Osteoblast (primary cell): ENCODE data around the gene APOL5. TPM values are rescaled to one million over a fixed set of nuclear protein-coding genes. Genes with fewer than 3 reads are reported as not detected.
"Not testable (repeated sequence)": the region's sequence is repeated elsewhere in the genome, so short reads cannot be mapped to it uniquely, and the experiment has no call there.

Experiments used
- DNase-seq: peaks from one replicate; pipeline ENCODE4 v3.0.0; 2011; ENCODE audit warnings: low spot score, mixed read lengths; ENCODE audit not compliant: insufficient read length; ENCODE audit errors: missing footprints
- H2AFZ ChIP-seq: 2 replicates; pipeline ENCODE4 v1.6.0; 2011; ENCODE audit warnings: mild to moderate bottlenecking, low read length
- H3K27ac ChIP-seq: 2 replicates; pipeline ENCODE4 v1.5.1; 2011; ENCODE audit warnings: mild to moderate bottlenecking, low read depth, low read length, moderate library complexity
- H3K27me3 ChIP-seq: 2 replicates; pipeline ENCODE4 v1.6.0; 2012; ENCODE audit warnings: mild to moderate bottlenecking, control low read depth, inconsistent platforms, low read length, moderate library complexity; ENCODE audit not compliant: insufficient read depth
- H3K36me3 ChIP-seq: 2 replicates; pipeline ENCODE4 v1.5.1; 2011; ENCODE audit warnings: mild to moderate bottlenecking, low read length, control low read depth, moderate library complexity; ENCODE audit not compliant: insufficient read depth
- H3K4me1 ChIP-seq: 2 replicates; pipeline ENCODE4 v1.5.1; 2011; ENCODE audit warnings: mild to moderate bottlenecking, low read length, control low read depth, moderate library complexity; ENCODE audit not compliant: insufficient read depth
- H3K4me2 ChIP-seq: 2 replicates; pipeline ENCODE4 v1.6.0; 2011; ENCODE audit warnings: mild to moderate bottlenecking, low read length; ENCODE audit not compliant: insufficient read depth
- H3K4me3 ChIP-seq: fragments of 200-600 bp; sonication (generic); 3 replicates; pipeline ENCODE4 v1.5.1; 2012; ENCODE audit warnings: mild to moderate bottlenecking, low read length, inconsistent platforms; ENCODE audit not compliant: insufficient read depth
- H3K79me2 ChIP-seq: 2 replicates; pipeline ENCODE4 v1.6.0; 2012; ENCODE audit warnings: mild to moderate bottlenecking, low read length, control low read depth, inconsistent platforms; ENCODE audit not compliant: insufficient read depth
- H3K9me3 ChIP-seq: 2 replicates; pipeline ENCODE4 v1.5.1; 2011; ENCODE audit warnings: low read depth, low read length, control low read depth
- H4K20me1 ChIP-seq: 2 replicates; pipeline ENCODE4 v1.6.0; 2012; ENCODE audit warnings: mild to moderate bottlenecking, low read length, control low read depth; ENCODE audit not compliant: insufficient read depth
- total RNA-seq: library from RNA; depleted of rRNA; stranded (reverse); fragments of >200 nt; gene quantifications from 2 replicates; pipeline ENCODE4 v1.2.3, GENCODE V29; 2012
- TF ChIP-seq, protein P1 (sequence below): IDR thresholded peaks from 2 replicates; pipeline ENCODE4 v1.5.1; 2011; ENCODE audit warnings: mild to moderate bottlenecking, low read depth, low read length, moderate library complexity; ENCODE audit errors: extremely low read depth

Gene APOL5
- total RNA-seq, 1 donor = not detected

DNA sequence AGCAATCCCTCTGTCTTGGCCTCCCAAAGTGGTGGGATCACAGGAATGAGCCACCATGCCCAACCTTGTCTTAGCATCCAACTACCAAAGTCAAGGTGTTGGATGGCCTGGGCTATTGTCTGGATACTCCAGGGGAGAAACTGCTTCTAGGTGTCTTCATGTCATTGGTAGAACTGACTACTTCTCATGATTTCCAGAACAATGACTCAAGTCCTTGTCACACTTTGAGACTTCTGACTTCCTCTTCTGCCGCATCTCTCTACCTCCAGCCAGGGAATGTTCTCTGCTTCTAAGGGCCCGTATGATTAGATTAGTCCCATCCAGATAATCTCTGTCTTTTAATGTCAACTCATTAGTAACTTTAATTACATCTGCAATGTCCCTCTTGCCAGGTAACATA is 38.8 kb upstream of the APOL5 start:
- TF ChIP-seq, protein P1, sequence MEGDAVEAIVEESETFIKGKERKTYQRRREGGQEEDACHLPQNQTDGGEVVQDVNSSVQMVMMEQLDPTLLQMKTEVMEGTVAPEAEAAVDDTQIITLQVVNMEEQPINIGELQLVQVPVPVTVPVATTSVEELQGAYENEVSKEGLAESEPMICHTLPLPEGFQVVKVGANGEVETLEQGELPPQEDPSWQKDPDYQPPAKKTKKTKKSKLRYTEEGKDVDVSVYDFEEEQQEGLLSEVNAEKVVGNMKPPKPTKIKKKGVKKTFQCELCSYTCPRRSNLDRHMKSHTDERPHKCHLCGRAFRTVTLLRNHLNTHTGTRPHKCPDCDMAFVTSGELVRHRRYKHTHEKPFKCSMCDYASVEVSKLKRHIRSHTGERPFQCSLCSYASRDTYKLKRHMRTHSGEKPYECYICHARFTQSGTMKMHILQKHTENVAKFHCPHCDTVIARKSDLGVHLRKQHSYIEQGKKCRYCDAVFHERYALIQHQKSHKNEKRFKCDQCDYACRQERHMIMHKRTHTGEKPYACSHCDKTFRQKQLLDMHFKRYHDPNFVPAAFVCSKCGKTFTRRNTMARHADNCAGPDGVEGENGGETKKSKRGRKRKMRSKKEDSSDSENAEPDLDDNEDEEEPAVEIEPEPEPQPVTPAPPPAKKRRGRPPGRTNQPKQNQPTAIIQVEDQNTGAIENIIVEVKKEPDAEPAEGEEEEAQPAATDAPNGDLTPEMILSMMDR = no peak
- no peaks in the 10 kb centered on the region for H4K20me1 ChIP-seq
- H3K4me1 ChIP-seq = no peaks in the 10 kb centered on the region
- no peaks in the 10 kb centered on the region for H3K79me2 ChIP-seq
- H3K4me3 ChIP-seq = no peak overlapping the region
- H3K36me3 ChIP-seq = no peaks in the 10 kb centered on the region
- no peak for DNase-seq
- no peak overlapping the region for H3K4me2 ChIP-seq
- H2AFZ ChIP-seq = no peak overlapping the region
- no peaks in the 10 kb centered on the region for H3K27me3 ChIP-seq
- no peaks in the 10 kb centered on the region for H3K9me3 ChIP-seq
- no peak overlapping the region for H3K27ac ChIP-seq

- not testable (repeated sequence) for H3K4me3 ChIP-seq, H3K9me3 ChIP-seq, H3K27ac ChIP-seq, H3K4me1 ChIP-seq, H3K79me2 ChIP-seq, H3K36me3 ChIP-seq, H3K4me2 ChIP-seq, DNase-seq, H4K20me1 ChIP-seq, H2AFZ ChIP-seq, H3K27me3 ChIP-seq
Measured at GRCh38 chr22:35679492-35679891, 38.2 kb upstream of the APOL5 start.

DNA sequence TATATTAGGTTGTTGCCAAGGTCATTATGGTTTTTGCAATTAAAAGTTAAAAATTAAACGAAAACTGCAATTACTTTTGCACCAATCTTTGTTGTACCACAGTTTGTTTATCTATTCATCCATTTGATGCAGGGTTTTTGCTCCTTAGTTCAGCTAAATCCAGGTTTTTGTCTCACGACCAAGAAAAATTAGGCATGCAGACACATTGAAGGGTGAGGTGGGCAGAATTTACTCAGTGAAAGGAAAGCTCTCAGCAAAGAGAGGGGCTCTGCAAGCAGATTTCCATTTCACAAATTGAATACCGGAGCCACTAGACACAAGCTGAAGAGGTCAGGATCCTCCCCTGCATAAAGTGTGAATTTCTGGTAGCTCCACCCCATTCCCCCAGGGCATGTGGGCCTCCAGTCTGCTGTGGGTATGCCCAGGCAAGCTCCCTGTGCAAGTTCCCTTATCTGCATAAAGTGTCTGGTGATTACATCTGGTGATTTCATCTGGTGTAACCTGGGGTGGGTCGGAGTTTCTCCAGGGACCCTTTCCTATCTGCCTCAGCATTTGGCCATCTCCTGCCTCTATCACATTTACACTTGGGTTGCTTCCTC is 36.1 kb upstream of the APOL5 start:
- Histone ChIP-seq H3K9me3 (no peaks in the 10 kb centered on the region), H3K4me2 (no peak overlapping the region), H3K27me3 (no peaks in the 10 kb centered on the region), H3K36me3 (no peaks in the 10 kb centered on the region), H2AFZ (no peak overlapping the region), H3K79me2 (no peaks in the 10 kb centered on the region), H3K4me1 (peaks cover 8% of the 10 kb centered on the region), H4K20me1 (no peaks in the 10 kb centered on the region), H3K4me3 (no peak overlapping the region), H3K27ac (no peak overlapping the region)
- DNase-seq = no peak
- TF ChIP-seq, protein P1 = no peak

- DNase-seq = no peak
- Histone ChIP-seq H3K4me3 (no peak overlapping the region), H3K27ac (no peak overlapping the region), H3K9me3 (no peaks in the 10 kb centered on the region), H4K20me1 (no peaks in the 10 kb centered on the region), H3K36me3 (no peaks in the 10 kb centered on the region), H3K4me2 (no peak overlapping the region), H2AFZ (peak overlapping the region; percentile 31), H3K27me3 (no peaks in the 10 kb centered on the region), H3K79me2 (no peaks in the 10 kb centered on the region), H3K4me1 (peaks cover 8% of the 10 kb centered on the region)
- TF ChIP-seq, protein P1 = no peak
Measured at GRCh38 chr22:35683560-35683959, 34.1 kb upstream of the APOL5 start.
